GM18520 (cell line): ENCODE results near the gene SZT2.

Experiments used
- ATAC-seq: cut with Tn5 transposase; IDR thresholded peaks from one replicate; pipeline ENCODE4 v1.9.1; 2021; ENCODE audit not compliant: unreplicated experiment

Gene SZT2

DNA sequence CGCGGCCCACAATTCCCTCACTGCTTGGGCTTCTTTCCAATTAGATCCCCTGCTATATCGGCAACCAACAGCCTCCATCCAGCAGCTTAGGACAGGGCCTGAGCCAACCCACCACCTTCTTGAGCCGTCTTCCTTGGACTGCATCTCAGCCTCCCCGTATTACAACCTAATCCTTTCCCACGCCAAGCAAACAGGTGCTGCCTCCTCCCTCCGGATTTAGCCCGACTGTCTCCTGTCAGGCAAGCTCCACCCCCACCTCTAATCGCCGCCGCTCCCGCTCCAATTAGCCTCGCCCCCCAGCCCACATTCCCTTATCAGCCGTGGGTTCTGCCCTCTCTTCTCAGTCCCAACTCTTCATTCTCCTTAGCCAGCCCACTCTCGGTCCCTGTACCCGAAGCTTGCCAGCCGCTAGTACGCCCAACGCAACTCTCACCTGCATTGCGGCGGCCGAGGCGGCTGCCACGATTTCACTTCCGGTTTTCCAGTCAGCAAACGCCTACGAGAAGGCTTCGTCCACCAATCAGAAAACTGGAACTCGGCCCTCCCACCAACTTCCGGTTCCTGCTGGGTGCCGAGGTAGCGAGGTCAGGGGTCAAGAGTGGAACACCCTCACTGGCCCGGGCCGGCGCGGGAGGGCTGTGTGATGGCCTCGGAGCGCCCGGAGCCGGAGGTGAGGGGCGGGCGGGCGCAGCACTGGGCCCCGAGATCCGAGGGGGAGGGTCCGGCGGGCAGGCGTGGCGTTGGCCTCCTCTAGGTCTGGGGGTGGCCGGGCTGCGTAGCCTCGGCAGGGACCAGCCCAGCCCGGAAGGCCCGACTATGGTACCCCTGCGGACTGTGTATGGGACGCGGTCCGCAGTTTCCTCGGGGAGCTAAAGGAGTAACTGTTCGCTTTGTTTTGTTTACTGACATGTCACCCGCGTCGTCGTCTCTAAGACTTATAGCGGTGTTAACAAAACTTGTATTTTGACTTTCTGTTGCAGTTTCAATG is at the start of gene SZT2, which contains the start of gene MED8:
Gene SZT2 (plus strand): TSS at position 574 of the 988 bp plus-strand sequence. CDS start 70 bp downstream, at position 644.
Gene MED8 (minus strand): TSS at position 475 of the 988 bp plus-strand sequence. CDS start 36 bp downstream, at position 439.
- ATAC-seq, result peak; percentile 78

DNA sequence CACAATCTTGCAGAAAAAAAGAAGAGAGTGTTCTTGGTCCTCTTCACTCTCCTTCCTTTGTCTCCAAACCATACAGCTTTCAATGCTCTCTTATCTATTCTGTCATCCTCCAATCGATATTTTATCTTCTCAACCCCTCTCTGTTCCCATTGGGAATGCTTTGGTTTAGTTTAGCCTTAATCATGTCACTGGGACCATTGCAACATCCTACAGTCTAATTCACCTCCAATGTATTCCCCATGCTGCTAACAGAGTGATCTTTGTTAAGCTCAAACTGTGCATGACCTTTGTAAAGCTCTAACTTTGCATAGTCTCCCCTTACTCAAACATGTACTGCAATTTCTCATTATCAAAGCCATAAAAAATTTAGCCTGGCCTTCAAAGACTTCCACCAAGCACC is 49.1 kb upstream of the SZT2 start:
- ATAC-seq, result no peak

DNA sequence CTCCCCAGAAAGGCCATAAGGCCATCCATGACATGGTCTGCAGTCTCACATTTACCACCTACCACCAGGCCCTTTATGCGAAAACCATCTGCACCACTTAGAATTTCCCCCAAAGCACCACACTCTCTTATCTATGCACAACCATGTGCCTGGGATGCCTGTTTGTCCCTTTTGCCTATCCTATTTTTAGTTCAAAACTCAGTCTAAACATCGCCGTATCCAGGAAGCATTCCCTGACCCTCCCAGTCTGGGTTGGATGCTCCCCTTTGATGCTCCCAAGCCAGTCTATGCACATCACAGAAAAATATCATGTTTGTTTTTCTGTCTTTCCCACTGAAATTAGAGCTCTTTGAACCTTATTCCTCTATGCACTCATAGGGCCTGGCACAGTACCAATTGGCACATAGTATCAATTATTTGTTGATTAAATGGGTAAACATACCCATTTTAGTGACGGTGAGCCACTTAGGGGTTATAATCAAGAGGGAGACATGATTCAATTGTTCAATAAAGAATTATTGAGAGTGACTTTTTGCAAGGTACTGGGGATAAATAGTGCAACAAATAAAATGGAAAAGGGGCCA is 45.3 kb upstream of the SZT2 start:
- ATAC-seq, result no peak

GRCh38 chr1:43345120-43345519 is 44.6 kb upstream of the SZT2 start:
- no peak for ATAC-seq

GRCh38 chr1:43346636-43347035 is 43.1 kb upstream of the SZT2 start:
- ATAC-seq, result no peak

- no peak for ATAC-seq
Observed at GRCh38 chr1:43348343-43348808, 41.3 kb upstream of the SZT2 start.

GRCh38 chr1:43348809-43349593 is 40.7 kb upstream of the SZT2 start:
- ATAC-seq, result no peak

DNA sequence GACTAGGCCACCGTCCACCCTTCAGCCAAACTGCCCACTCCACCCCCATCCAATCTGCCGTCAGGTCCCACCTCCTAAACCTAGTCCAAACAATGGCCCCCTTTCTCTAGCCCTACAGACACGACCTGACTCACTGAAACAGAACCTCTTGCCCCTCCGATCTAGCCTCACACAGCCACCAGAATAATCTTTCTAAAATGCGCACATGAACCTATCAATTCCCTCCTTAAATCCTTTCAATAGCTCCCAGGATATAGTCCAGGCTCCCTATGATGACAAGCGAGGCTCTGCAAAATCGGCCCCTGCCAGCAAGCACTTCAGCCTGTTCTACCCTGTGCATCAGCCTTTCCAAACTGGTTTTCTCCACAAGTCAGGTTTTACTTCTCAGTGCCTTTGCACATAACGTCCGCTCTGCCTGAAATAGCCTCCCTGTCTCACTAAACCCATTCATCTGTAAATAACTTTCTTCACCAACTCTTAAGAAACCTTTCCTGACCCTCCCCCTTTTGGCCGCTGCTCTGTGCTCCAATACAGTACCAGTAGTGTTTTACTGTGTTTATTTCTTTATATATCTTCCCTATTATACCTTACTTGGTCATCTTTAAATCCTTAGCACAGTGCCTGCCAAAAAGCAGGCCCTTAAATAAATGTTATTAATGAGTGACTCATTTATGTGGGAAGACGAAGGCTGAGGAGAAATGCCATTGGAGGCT is 39.9 kb upstream of the SZT2 start:
- no peak for ATAC-seq

DNA sequence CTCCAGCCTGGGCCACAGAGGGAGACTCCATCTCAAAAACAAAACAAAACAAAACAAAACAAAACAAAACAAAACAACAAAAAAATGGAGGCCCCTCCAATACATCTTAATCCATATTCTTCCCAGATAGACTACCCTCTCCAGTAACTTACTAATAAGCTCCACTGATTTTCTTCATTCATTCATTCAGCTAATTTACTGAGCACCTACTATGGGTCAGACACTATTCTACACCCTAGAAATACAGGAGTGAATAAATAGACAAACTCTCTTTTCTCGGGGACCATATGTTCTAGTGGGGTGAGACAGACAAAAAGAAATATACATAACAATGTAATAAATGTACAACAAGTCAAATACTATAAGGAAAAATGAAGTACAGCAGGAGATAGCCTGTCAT is 38.7 kb upstream of the SZT2 start:
- no peak for ATAC-seq

DNA sequence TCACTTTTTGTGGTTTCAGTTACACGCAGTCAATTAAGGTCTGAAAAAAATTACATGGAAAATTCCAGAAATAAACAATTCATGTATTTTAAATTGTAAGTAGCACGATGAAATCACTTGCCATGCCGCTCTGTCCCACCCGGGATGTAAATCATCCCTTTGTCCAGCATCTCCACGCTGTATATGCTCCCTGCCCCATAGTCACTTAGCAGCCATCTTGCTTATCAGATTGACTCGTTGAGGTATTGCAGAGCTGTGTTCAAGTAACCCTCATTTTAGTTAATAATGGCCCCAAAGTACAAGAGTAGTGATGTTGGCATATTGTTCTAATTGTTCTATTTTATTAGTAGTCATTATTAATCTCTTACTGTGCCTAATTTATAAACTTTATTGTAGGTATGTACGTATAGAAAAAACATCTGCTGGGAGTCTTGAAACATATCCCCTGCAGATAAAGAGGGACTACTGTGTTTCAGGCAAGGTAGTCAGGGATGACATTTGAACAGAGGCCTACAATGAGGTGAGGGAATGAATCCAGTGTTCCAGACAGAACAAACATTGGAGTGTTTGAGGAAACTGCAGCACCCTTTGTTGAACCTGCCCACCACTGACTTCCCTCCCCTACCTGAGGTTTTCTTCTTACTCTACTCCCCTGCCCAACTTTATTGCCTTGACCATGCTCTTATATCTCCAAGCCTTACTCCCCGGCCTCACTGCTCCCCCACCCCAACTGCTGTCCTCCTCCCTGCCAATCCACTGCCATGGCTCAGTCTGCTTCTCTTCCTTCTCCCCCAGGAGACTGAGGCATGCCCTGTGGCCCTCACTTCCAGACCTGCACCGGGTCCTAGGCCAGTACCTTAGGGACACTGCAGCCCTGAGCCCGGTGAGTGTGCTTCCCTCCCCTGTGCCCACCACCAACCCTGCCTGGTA is 38.0 kb upstream of the SZT2 start:
- no peak for ATAC-seq

DNA sequence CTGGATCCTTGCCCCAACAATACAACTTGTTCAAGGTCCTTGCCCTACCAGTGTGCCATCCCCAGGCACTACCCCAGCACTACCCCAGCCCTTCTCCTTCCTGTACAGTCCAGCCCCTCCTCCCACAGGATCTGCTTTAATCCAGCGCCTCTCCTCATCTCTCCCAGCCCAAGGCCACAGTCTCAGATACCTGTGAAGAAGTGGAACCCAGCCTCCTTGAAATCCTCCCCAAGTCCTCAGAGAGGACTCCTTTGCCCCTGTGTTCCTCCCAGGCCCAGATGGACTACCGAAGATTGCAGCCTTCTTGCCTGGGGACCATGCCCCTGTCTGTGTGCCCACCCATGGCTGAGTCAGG is 37.4 kb upstream of the SZT2 start:
- ATAC-seq, result no peak

DNA sequence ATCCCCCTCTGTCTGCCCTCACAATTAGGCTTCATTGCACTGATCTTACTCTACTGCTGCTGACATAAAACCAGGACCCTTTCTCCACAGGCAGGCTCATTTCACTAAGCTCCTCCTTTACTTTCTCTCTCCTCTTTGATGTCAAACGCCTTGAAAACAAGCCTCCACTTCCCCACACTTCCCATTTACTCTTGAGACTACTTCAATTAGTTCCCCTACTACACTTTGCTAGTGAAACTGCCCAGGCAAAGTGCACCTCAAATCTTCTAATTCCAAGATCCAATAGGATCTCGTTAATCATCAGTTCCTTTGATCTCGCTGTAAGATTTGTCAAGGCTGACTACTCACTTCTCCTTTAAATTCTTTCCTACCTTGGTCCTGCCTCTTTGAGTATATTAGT is 36.8 kb upstream of the SZT2 start:
- ATAC-seq, result no peak

DNA sequence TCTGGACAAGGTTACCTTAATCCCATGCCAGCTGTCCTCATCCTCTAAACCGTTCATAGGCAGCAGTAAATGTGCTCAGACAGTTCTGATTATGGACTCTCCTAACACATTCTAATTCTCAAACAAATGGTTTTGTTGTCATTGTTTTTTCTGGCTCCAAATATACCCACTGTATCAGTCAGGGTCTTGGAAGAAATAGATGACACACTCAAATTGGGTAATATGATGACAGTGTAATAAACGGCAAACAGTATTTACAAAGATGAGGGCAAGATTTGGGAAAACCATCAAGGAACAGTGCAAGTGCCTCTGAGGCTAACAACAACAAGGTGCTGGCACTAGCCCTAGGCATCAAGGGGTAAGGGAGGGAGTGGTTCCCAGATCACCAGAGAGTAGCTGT is 35.2 kb upstream of the SZT2 start:
- ATAC-seq, result no peak

DNA sequence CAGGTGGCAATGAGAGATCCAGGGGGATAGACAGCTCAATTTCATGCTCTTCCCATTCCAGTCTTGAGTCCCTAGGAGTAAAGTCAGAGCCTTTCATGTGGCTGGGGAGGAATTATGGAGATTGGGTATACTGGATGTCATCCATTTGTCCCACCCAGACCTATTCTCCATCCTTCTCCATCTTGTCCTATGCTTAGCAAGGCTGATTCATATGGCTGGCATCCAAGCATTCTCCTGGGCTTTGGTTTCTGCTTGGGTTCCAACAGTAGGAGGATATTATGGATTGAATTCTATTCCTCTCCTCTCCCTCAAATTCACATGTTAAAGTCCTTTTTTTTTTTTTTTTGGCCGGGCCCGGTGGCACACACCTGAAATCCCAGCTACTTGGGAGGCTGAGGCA is 34.8 kb upstream of the SZT2 start:
- ATAC-seq, result no peak

DNA sequence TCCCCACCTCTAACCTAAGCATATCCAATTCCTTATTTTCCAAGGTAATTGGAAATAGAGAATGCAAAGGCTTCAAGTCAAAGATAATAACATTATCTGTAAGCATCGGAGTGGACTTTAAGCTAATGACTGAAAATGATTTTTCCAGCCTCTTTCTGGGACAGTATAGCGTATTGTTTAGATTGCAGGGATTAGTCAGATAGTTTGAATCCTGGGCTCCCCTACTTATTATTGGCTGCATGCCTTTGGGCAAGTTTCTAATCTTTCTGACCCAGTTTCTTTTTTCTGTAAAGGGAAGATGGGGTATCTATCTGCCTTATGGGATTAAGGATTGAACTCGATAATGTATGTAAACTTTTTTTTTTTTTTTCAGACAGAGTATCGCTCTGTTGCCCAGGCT is 32.4 kb upstream of the SZT2 start:
- ATAC-seq, result no peak

- ATAC-seq, result no peak
Observed at GRCh38 chr1:43358121-43358745, 31.5 kb upstream of the SZT2 start.

DNA sequence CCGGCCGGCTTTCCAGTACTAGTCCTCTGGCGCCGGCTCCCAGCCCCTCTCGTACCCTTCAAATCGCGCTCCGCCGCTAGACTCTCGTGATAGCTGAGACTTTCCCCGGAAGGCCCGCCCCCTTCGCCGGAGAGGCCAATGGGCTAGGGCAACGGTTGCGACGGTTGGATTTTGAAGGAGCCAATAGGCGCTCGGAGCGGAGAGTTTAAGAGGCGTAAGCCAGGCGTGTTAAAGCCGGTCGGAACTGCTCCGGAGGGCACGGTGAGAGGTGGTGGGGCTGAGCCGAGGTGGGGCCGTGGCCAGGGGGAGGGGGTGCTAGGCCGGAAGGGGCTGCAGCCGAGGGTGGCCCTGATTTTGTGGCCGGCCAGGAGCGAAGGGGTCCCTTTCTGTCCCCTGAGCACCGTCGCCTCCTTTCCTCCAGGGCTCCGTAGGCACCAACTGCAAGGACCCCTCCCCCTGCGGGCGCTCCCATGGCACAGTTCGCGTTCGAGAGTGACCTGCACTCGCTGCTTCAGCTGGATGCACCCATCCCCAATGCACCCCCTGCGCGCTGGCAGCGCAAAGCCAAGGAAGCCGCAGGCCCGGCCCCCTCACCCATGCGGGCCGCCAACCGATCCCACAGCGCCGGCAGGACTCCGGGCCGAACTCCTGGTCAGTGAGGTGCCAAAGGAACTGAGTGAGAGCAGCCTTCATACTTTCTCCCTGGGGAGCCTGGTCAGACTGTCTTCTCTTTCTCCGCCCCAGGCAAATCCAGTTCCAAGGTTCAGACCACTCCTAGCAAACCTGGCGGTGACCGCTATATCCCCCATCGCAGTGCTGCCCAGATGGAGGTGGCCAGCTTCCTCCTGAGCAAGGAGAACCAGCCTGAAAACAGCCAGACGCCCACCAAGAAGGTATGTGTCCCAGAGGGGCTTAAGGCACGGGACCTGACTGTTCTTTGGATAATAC is 30.7 kb upstream of the SZT2 start, which contains the start of gene CDC20:
Gene CDC20 (plus strand): TSS at position 236 of the 948 bp plus-strand sequence. CDS start 235 bp downstream, at position 471.
- peak; percentile 90 for ATAC-seq

GRCh38 chr1:43359696-43360095 is 30.0 kb upstream of the SZT2 start:
- ATAC-seq, result no peak
